GM19351 (cell line): ENCODE results near the gene KLF13.

ENCODE experiments used
- ATAC-seq: cut with Tn5 transposase; IDR thresholded peaks from one replicate; pipeline ENCODE4 v1.9.1; 2021; ENCODE audit warnings: mild to moderate bottlenecking, moderate library complexity; ENCODE audit not compliant: unreplicated experiment

Gene KLF13

GRCh38 chr15:31326156-31326874, at the start of gene KLF13:
Gene KLF13 (plus strand): TSS chr15:31326835. CDS start chr15:31327213, 378 bp downstream.
- peak; percentile 59 for ATAC-seq

GRCh38 chr15:31277335-31278060, 49.1 kb upstream of the KLF13 start:
- no peak for ATAC-seq

- ATAC-seq = no peak
Measured at GRCh38 chr15:31278061-31278445, 48.6 kb upstream of the KLF13 start.

- no peak for ATAC-seq
Measured at GRCh38 chr15:31278544-31279220, 48.0 kb upstream of the KLF13 start.

GRCh38 chr15:31279221-31280045, 47.2 kb upstream of the KLF13 start:
- ATAC-seq = no peak

GRCh38 chr15:31280046-31280830, 46.4 kb upstream of the KLF13 start:
- ATAC-seq = no peak

GRCh38 chr15:31280831-31281216, 45.8 kb upstream of the KLF13 start:
- no peak for ATAC-seq

GRCh38 chr15:31283043-31283442, 43.6 kb upstream of the KLF13 start:
- no peak for ATAC-seq

GRCh38 chr15:31285772-31286261, 40.8 kb upstream of the KLF13 start:
- peak; percentile 78 for ATAC-seq

GRCh38 chr15:31291048-31291578, 35.5 kb upstream of the KLF13 start:
- no peak for ATAC-seq

- no peak for ATAC-seq
Measured at GRCh38 chr15:31292391-31293015, 34.1 kb upstream of the KLF13 start.

- ATAC-seq = no peak
Measured at GRCh38 chr15:31293655-31294054, 33.0 kb upstream of the KLF13 start.

- no peak for ATAC-seq
Measured at GRCh38 chr15:31294067-31294466, 32.6 kb upstream of the KLF13 start.

- ATAC-seq = no peak
Measured at GRCh38 chr15:31295658-31296057, 31.0 kb upstream of the KLF13 start.

- ATAC-seq = no peak
Measured at GRCh38 chr15:31296219-31296645, 30.4 kb upstream of the KLF13 start.

- ATAC-seq = no peak
Measured at GRCh38 chr15:31296646-31297574, 29.7 kb upstream of the KLF13 start.

- ATAC-seq = no peak
Measured at GRCh38 chr15:31297575-31298456, 28.8 kb upstream of the KLF13 start.
